GM21737 (cell line): ENCODE results near the gene CDCA3.
A peak's percentile ranks its signal among the peaks of the same experiment; 100 is the strongest.
"Not testable (repeated sequence)": the region's sequence is repeated elsewhere in the genome, so short reads cannot be mapped to it uniquely, and the experiment has no call there.

Experiments used
- ATAC-seq: cut with Tn5 transposase; IDR thresholded peaks from one replicate; pipeline ENCODE4 v1.9.1; 2021; ENCODE audit warnings: mild to moderate bottlenecking, moderate library complexity; ENCODE audit not compliant: unreplicated experiment

Gene CDCA3

GRCh38 chr12:6872073-6873048, 21.3 kb upstream of the CDCA3 start:
- ATAC-seq: peak; percentile 33

- no peak for ATAC-seq
These were observed 20.2 kb upstream of the CDCA3 start for GRCh38 chr12:6871052-6871957.

GRCh38 chr12:6870304-6870703, 19.2 kb upstream of the CDCA3 start:
- not testable (repeated sequence) for ATAC-seq

GRCh38 chr12:6869049-6870021, 18.2 kb upstream of the CDCA3 start:
- ATAC-seq: no peak

- no peak for ATAC-seq
These were observed 17.3 kb upstream of the CDCA3 start for GRCh38 chr12:6868211-6869048.

- ATAC-seq: peak; percentile 42
These were observed 16.5 kb upstream of the CDCA3 start, which contains the start of gene TPI1 for GRCh38 chr12:6867413-6868210. Gene TPI1 (plus strand): TSS chr12:6867531. CDS start chr12:6867567, 36 bp downstream.

- ATAC-seq: peak; percentile 2
These were observed 15.9 kb upstream of the CDCA3 start for GRCh38 chr12:6866920-6867412.

GRCh38 chr12:6866163-6866919, 15.3 kb upstream of the CDCA3 start:
- ATAC-seq: no peak

- ATAC-seq: not testable (repeated sequence)
These were observed 14.2 kb upstream of the CDCA3 start for GRCh38 chr12:6865307-6865706.

- ATAC-seq: no peak
These were observed 12.7 kb upstream of the CDCA3 start for GRCh38 chr12:6863586-6864321.

- ATAC-seq: no peak
These were observed 11.9 kb upstream of the CDCA3 start for GRCh38 chr12:6863033-6863432.

- no peak for ATAC-seq
These were observed 10.3 kb upstream of the CDCA3 start for GRCh38 chr12:6861391-6861790.

- no peak for ATAC-seq
These were observed 9.9 kb upstream of the CDCA3 start for GRCh38 chr12:6860942-6861341.

- ATAC-seq: no peak
These were observed 9.0 kb upstream of the CDCA3 start for GRCh38 chr12:6860116-6860515.

- ATAC-seq: no peak
These were observed 7.7 kb upstream of the CDCA3 start for GRCh38 chr12:6858799-6859198.

- ATAC-seq: no peak
These were observed 4.2 kb upstream of the CDCA3 start for GRCh38 chr12:6855322-6855721.

- ATAC-seq: no peak
These were observed 3.0 kb upstream of the CDCA3 start for GRCh38 chr12:6854036-6854435.
